Fibroblast of lung (primary cell): ENCODE results near the gene ITGAL.

ENCODE experiments used
- CTCF ChIP-seq, 2 donors: IDR thresholded peaks in 1 of 2; conservative IDR thresholded peaks in 1 of 2; 1 replicate in 1 of 2; 2 replicates in 1 of 2; pipeline ENCODE4 v1.5.1; 2011 to 2012; ENCODE audit warnings: low read length in 2 of 2, control low read depth in 1 of 2, inconsistent platforms in 1 of 2, low read depth in 1 of 2, mild to moderate bottlenecking in 1 of 2
- EZH2 ChIP-seq: IDR thresholded peaks from 2 replicates; pipeline ENCODE4 v1.5.1; 2012; ENCODE audit warnings: low read length, control low read depth, mild to moderate bottlenecking; ENCODE audit errors: missing control alignments

- TF ChIP-seq CTCF (conservative IDR thresholded peaks at IDR 0.05 in 1 of 2, IDR thresholded peaks at IDR 0.05 in 1 of 2; ENCODE audit: low read depth in 1 of 2, low read length in 2 of 2) (no peak), EZH2 (no peak)
These were observed 16.4 kb downstream of the ITGAL start for GRCh38 chr16:30488764-30489605.
